RWPE1 (cell line): ENCODE data around the gene PDP2.

ENCODE experiments used
- CTCF ChIA-PET: fragments of 350-600 bp; sonication (Branson Sonifier 250); formaldehyde crosslinking; extraction: SDS; loops from one replicate; lab custom pipeline; 2021; lab: Yijun Ruan, JAX
- POLR2A ChIA-PET: fragments of 400-600 bp; formaldehyde crosslinking; extraction: SDS; loops from one replicate; lab custom pipeline; 2020; ENCODE audit warnings: antibody characterized with exemption; ENCODE audit not compliant: low non-redundant PET; lab: Yijun Ruan, JAX
- DNase-seq: peaks from one replicate; pipeline ENCODE4 v3.0.0; 2012; ENCODE audit warnings: low spot score
- H3K27ac ChIP-seq: fragments of 450-650 bp; 2 replicates; pipeline ENCODE4 v1.5.1; 2017
- TF ChIP-seq, protein P1 (sequence below): fragments of 450-650 bp; conservative IDR thresholded peaks from 2 replicates; pipeline ENCODE4 v1.5.1; 2017; ENCODE audit warnings: low read depth, mild to moderate bottlenecking

The PDP2 gene

DNA sequence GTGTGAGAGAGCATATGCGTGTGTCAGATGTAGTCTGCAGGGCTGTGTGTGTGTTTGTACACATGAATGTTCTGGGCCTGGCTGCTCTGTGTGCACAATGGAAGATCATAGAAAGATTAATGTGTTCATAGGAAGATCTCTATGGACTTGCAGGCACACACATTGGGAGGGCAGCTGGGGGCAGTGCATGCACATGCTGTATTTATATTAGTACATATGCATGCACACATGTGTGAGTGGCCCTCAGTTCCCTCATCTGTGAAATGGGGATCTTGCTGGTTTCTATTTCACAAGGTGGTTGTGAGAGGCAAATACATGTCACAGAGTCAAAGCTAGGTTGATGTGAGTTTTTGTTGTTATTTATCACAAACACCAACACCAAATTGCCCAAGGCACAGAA is 34.0 kb upstream of the PDP2 start:
- H3K27ac ChIP-seq: no peak overlapping the region
- TF ChIP-seq, protein P1, sequence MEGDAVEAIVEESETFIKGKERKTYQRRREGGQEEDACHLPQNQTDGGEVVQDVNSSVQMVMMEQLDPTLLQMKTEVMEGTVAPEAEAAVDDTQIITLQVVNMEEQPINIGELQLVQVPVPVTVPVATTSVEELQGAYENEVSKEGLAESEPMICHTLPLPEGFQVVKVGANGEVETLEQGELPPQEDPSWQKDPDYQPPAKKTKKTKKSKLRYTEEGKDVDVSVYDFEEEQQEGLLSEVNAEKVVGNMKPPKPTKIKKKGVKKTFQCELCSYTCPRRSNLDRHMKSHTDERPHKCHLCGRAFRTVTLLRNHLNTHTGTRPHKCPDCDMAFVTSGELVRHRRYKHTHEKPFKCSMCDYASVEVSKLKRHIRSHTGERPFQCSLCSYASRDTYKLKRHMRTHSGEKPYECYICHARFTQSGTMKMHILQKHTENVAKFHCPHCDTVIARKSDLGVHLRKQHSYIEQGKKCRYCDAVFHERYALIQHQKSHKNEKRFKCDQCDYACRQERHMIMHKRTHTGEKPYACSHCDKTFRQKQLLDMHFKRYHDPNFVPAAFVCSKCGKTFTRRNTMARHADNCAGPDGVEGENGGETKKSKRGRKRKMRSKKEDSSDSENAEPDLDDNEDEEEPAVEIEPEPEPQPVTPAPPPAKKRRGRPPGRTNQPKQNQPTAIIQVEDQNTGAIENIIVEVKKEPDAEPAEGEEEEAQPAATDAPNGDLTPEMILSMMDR: no peak
- DNase-seq: no peak
- ChIA-PET POLR2A (no interaction called here), CTCF (no interaction called here)

DNA sequence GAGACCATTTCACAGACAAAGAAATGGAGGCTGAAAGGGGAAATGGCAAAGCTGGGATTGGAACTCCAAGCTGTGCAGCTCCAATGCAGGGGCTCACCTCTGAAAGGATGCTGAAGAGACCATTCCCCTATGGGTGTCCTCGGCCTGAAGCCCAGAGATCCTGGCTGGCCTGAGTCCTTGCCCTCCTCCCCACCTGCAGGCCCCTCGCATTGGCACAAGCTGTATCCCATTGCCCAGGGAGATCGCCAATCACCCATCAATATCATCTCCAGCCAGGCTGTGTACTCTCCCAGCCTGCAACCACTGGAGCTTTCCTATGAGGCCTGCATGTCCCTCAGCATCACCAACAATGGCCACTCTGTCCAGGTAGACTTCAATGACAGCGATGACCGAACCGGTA is 33.5 kb upstream of the PDP2 start:
- CTCF ChIA-PET: no interaction called here
- POLR2A ChIA-PET: no interaction called here

DNA sequence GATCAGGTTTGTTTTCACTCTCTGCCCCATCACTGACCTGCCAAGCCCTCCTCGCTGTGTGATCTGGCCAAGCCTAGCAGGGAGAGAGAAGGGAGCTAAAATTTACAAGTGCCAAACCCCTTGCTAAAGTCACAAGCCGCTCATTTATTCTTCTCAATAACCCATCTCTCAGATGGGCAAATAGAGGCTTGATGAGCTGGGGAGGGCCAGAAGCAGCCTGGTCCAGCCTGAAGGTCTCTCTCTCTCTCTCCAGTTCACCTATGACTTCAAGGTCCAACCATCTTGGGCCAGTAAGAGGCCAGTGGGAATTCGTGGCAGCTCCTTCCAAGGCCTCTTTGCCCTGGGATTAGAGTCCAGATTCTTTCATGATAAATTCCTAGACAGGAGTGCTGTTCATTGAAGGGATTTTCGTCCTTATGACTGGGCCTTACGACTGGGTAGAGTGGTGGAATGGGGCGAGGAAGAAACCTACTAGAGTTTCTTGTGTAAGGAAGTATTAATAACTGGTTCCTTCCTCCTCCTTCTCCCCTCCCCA is 32.7 kb upstream of the PDP2 start:
- H3K27ac ChIP-seq: no peak overlapping the region
- no peak for DNase-seq
- ChIA-PET CTCF (interaction anchor here (0.7 to 1.0 kb wide), 2 partner anchors 26 to 441 kb away, joined by 3 to 7 read pairs; no protein-coding TSS in a partner anchor), POLR2A (no interaction called here)
- TF ChIP-seq, protein P1: no peak

More for the DNA sequence above, 33.5 kb upstream of the PDP2 start:
- TF ChIP-seq, protein P1: no peak
- no peak for DNase-seq
- no peak overlapping the region for H3K27ac ChIP-seq

DNA sequence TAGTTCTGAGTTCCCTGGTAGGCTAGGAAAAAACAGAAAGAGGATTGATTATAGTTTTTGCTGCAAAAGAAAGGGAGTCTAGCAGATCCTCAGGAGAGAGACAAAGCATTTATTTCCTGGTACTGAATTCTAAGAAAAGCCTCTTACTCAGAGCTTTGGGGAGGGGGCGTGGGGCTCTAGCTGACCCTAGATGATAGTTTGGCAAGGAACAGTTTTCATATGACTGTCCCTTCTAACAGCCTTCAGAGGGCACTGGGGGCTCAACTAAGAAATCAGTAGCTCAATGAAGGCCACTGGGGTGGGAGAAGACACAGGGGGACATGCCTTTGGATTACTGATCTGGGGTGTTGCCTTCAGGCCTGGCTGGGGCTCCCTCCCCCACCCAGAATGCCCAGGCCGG is 32.1 kb upstream of the PDP2 start:
- DNase-seq: no peak
- no peak overlapping the region for H3K27ac ChIP-seq
- CTCF ChIA-PET: interaction anchor here (0.7 to 1.0 kb wide), 2 partner anchors 26 to 441 kb away, joined by 3 to 7 read pairs; no protein-coding TSS in a partner anchor
- TF ChIP-seq, protein P1: no peak
- POLR2A ChIA-PET: no interaction called here

DNA sequence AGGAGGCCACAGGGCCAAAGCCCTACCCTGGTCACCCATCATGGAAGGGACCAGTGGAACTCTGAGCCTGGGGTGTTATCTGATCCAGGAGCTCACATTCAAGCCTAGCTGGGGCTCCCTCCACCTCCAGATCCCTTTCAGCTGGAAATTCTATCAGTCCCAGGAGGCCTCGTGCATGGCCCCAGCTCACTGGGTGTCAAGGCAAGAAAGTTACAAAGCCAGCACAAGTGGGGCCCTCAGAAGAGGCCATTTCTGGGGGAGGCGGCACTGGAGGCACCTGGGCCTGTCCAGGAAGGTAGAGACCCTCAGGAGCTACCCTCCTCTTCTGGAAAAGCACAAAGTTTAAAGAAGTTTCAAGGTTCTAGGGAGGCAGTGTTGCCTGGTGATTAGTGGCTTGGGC is 31.3 kb upstream of the PDP2 start:
- ChIA-PET CTCF (interaction anchor here (0.7 to 1.2 kb wide), 3 partner anchors 18 to 373 kb away, joined by 3 to 5 read pairs (median 4); partner anchors contain the start of gene NAE1), POLR2A (no interaction called here)
- no peak for DNase-seq
- TF ChIP-seq, protein P1: no peak
- no peak overlapping the region for H3K27ac ChIP-seq

DNA sequence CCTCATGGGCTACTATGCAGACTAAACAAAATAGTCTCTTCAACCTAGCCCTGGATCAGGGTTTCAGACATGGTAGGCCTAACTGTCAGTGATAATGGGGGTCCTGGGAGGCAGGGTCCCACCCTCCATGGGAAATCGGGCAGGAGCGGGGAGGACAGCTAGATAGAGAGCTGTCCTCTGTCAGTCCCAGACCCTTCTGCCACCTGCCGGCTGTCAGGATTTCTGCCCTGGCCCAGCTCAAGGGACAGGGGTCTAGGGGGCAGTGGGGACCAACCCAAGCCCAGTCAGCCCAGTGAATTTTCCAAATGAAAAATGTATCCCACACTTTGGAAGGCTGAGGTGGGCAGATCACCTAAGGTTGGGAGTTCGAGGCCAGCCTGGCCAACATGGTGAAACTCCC is 30.8 kb upstream of the PDP2 start:
- no peak overlapping the region for H3K27ac ChIP-seq
- DNase-seq: no peak
- CTCF ChIA-PET: interaction anchor here (0.6 to 1.2 kb wide), 5 partner anchors 18 to 373 kb away, joined by 3 to 5 read pairs (median 4); partner anchors contain the start of gene NAE1
- POLR2A ChIA-PET: no interaction called here
- TF ChIP-seq, protein P1: no peak
